ENCODE measurements around the gene FOXP4. TPM values are rescaled to one million over a fixed set of nuclear protein-coding genes. Genes with fewer than 3 reads are reported as not detected.

Gene FOXP4
- total RNA-seq, 2 donors from 2014 or later, result 8.6 to 10.5 TPM

GRCh38 chr6:41593406-41593805 is 47.2 kb downstream of the FOXP4 start:
- WGBS, 2 donors, result 88 to 91% methylated on average over 24 of the region's 24 CpGs
- Histone ChIP-seq H3K27me3 (no peaks in the 10 kb centered on the region), H3K4me3 (no peak overlapping the region), H3K4me1 (no peaks in the 10 kb centered on the region), H3K36me3 (replicated peaks in 1 of 2; ENCODE audit: insufficient read depth in 1 of 2, low read depth in 2 of 2) (peaks cover 0 to 12% of the 10 kb centered on the region in 2 donors), H3K9me3 (no peaks in the 10 kb centered on the region), H3K27ac (no peak overlapping the region)
- ATAC-seq (no peak), DNase-seq (no peak)
- intact Hi-C loops (cut with DNase I), result loop anchor here (5.0 kb wide), 2 partner anchors 131 to 171 kb away; no protein-coding TSS in a partner anchor
- TF ChIP-seq CTCF (IDR thresholded peaks at IDR 0.05) (no peak), POLR2A (IDR thresholded peaks at IDR 0.05) (no peak)

- H3K4me3 ChIP-seq, result no peak overlapping the region
- H3K9me3 ChIP-seq, result no peaks in the 10 kb centered on the region
- TF ChIP-seq CTCF (IDR thresholded peaks at IDR 0.05) (no peak), POLR2A (IDR thresholded peaks at IDR 0.05) (no peak)
- no peaks in the 10 kb centered on the region for H3K27me3 ChIP-seq
- DNase-seq (no peak), ATAC-seq (no peak)
- no peak overlapping the region for H3K27ac ChIP-seq
- 86 to 89% methylated on average over 11 of the region's 11 CpGs for WGBS, 2 donors
- peaks cover 0 to 7% of the 10 kb centered on the region in 2 donors for H3K36me3 ChIP-seq (replicated peaks in 1 of 2; ENCODE audit: insufficient read depth in 1 of 2, low read depth in 2 of 2)
- intact Hi-C loops (cut with DNase I), result loop anchor here (5.0 kb wide), 2 partner anchors 132 to 172 kb away; no protein-coding TSS in a partner anchor
- H3K4me1 ChIP-seq, result no peaks in the 10 kb centered on the region
These were observed 47.7 kb downstream of the FOXP4 start for GRCh38 chr6:41593839-41594238.

GRCh38 chr6:41594326-41594725 is 48.1 kb downstream of the FOXP4 start:
- WGBS, 2 donors, result 92 to 97% methylated on average over 4 to 5 of the region's 5 CpGs
- intact Hi-C loops (cut with DNase I), result loop anchor here (5.0 kb wide), 2 partner anchors 132 to 172 kb away; no protein-coding TSS in a partner anchor
- TF ChIP-seq CTCF (IDR thresholded peaks at IDR 0.05), result no peak
- no peak for TF ChIP-seq POLR2A (IDR thresholded peaks at IDR 0.05)
- H3K36me3 ChIP-seq (replicated peaks in 1 of 2; ENCODE audit: insufficient read depth in 1 of 2, low read depth in 2 of 2), result peaks cover 0 to 4% of the 10 kb centered on the region in 2 donors
- no peaks in the 10 kb centered on the region for H3K4me1 ChIP-seq
- no peak overlapping the region for H3K27ac ChIP-seq
- H3K9me3 ChIP-seq, result no peaks in the 10 kb centered on the region
- ATAC-seq (no peak), DNase-seq (no peak)
- no peaks in the 10 kb centered on the region for H3K27me3 ChIP-seq
- no peak overlapping the region for H3K4me3 ChIP-seq

GRCh38 chr6:41594766-41595165 is 48.6 kb downstream of the FOXP4 start:
- H3K9me3 ChIP-seq, result no peaks in the 10 kb centered on the region
- ATAC-seq (no peak), DNase-seq (no peak)
- no peaks in the 10 kb centered on the region for H3K4me1 ChIP-seq
- peaks cover 0 to 4% of the 10 kb centered on the region in 2 donors for H3K36me3 ChIP-seq (replicated peaks in 1 of 2; ENCODE audit: insufficient read depth in 1 of 2, low read depth in 2 of 2)
- H3K4me3 ChIP-seq, result no peak overlapping the region
- no peaks in the 10 kb centered on the region for H3K27me3 ChIP-seq
- no peak overlapping the region for H3K27ac ChIP-seq
- intact Hi-C loops (cut with DNase I), result loop anchor here (5.0 kb wide), 3 partner anchors 132 to 222 kb away; no protein-coding TSS in a partner anchor
- TF ChIP-seq CTCF (IDR thresholded peaks at IDR 0.05) (no peak), POLR2A (IDR thresholded peaks at IDR 0.05) (no peak)
- 91 to 93% methylated on average over 15 of the region's 15 CpGs for WGBS, 2 donors

- intact Hi-C loops (cut with DNase I), result loop anchor here (5.0 kb wide), 1 partner anchor 223 kb away; no protein-coding TSS in a partner anchor
- peak in 1 of 4 donors; percentile 11 for DNase-seq
These were observed 49.0 kb downstream of the FOXP4 start for GRCh38 chr6:41595166-41595565.

More at GRCh38 chr6:41595166-41595565, 49.0 kb downstream of the FOXP4 start:
- Histone ChIP-seq H3K27me3 (no peaks in the 10 kb centered on the region), H3K4me3 (no peak overlapping the region), H3K9me3 (no peaks in the 10 kb centered on the region), H3K36me3 (replicated peaks in 1 of 2; ENCODE audit: insufficient read depth in 1 of 2, low read depth in 2 of 2) (peaks cover 0 to 4% of the 10 kb centered on the region in 2 donors), H3K4me1 (no peaks in the 10 kb centered on the region), H3K27ac (no peak overlapping the region)
- TF ChIP-seq CTCF (IDR thresholded peaks at IDR 0.05) (no peak), POLR2A (IDR thresholded peaks at IDR 0.05) (no peak)
- WGBS, 2 donors, result 84 to 90% methylated on average over 6 of the region's 6 CpGs
- ATAC-seq, result no peak

Data from body of pancreas (tissue), 4 donors.